ENCODE data around the gene EIF2AK3.

GRCh38 chr2:88637464-88637863, 10.2 kb upstream of the EIF2AK3 start:
- TF ChIP-seq POLR2A (IDR thresholded peaks at IDR 0.05) = no peak
- TF ChIP-seq, protein P1, sequence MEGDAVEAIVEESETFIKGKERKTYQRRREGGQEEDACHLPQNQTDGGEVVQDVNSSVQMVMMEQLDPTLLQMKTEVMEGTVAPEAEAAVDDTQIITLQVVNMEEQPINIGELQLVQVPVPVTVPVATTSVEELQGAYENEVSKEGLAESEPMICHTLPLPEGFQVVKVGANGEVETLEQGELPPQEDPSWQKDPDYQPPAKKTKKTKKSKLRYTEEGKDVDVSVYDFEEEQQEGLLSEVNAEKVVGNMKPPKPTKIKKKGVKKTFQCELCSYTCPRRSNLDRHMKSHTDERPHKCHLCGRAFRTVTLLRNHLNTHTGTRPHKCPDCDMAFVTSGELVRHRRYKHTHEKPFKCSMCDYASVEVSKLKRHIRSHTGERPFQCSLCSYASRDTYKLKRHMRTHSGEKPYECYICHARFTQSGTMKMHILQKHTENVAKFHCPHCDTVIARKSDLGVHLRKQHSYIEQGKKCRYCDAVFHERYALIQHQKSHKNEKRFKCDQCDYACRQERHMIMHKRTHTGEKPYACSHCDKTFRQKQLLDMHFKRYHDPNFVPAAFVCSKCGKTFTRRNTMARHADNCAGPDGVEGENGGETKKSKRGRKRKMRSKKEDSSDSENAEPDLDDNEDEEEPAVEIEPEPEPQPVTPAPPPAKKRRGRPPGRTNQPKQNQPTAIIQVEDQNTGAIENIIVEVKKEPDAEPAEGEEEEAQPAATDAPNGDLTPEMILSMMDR (IDR thresholded peaks at IDR 0.05) = no peak
